Activated naive CD4-positive, alpha-beta T cell treated with anti-CD3 and anti-CD28 coated beads, Interleukin-2, amount 50 U/mL, for 24 hours (primary cell): ENCODE data around the gene NOTCH1.

Experiments
- H3K27ac Mint-ChIP-seq: one replicate; pipeline ENCODE4 v1.8.0; 2021; ENCODE audit warnings: mild to moderate bottlenecking, mixed read lengths
- H3K27me3 Mint-ChIP-seq: one replicate; pipeline ENCODE4 v1.8.0; 2021; ENCODE audit warnings: mixed read lengths
- H3K36me3 Mint-ChIP-seq: one replicate; pipeline ENCODE4 v1.8.0; 2021; ENCODE audit warnings: mixed read lengths
- H3K4me1 Mint-ChIP-seq: one replicate; pipeline ENCODE4 v1.8.0; 2021; ENCODE audit warnings: mixed read lengths
- H3K4me3 Mint-ChIP-seq: one replicate; pipeline ENCODE4 v1.8.0; 2021; ENCODE audit warnings: mild to moderate bottlenecking, mixed read lengths
- H3K9me3 Mint-ChIP-seq: one replicate; pipeline ENCODE4 v1.8.0; 2021; ENCODE audit warnings: mixed read lengths

NOTCH1 gene

DNA sequence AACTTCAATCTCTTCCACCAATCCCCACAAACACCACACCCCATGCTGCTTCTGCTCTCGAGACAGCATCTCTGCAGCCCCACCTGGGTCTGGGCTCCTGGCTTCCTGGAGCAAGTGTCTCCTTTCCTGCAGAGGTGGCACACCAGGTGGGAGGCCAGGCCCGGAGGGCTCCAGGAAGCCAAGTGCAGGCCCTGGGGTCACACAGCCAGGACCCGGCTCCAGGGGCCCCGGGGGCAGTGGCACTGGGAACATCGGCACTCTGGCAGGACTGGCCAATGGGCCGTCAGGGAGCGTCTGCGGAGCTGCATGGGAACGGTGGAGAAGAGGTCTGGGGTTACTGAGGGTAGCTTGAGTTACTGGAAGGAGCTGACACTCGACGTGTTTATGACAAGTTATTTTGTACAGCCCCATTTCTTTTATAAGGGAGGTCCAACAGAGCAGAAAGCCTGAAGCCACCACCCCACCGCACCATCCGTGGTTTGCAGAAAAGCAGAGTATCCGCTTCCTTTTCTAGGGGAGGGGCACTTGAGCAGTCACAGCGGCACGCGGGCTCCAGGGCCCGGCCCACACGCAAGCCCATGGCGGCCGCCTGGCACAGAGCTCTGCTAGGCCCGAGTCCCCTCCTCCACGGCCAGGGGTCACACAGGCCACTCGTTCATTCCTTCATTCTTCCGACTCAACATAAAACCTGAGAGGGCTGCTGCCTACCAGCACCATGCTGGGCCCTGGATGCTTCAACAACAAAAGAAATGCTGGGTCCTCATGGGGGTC, 91.6 kb downstream of the NOTCH1 start:
- Mint-ChIP-seq H3K27me3 (no peaks in the 10 kb centered on the region), H3K4me1 (no peaks in the 10 kb centered on the region), H3K4me3 (no peak overlapping the region), H3K36me3 (peaks cover 16% of the 10 kb centered on the region), H3K9me3 (no peaks in the 10 kb centered on the region), H3K27ac (no peak overlapping the region)

DNA sequence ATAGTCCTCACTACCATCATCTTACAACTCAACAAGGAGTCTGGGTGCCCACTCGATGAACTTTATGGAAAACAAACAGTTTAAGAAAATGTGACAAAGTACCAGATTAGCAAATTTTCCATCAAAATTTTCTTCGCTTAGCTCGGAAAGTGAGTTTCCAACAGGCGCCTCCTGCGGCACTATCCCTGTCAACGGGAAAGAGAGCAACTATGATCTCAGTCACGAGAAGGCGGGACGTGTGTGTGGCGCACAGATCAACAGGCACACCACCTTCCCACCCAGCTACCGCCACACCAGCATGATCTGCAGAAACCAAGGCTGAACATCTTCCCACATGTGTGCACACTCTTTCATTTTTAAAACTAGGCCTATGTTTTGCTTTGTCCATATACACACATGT, 92.5 kb downstream of the NOTCH1 start:
- Mint-ChIP-seq H3K9me3 (no peaks in the 10 kb centered on the region), H3K36me3 (peaks cover 15% of the 10 kb centered on the region), H3K4me1 (no peaks in the 10 kb centered on the region), H3K4me3 (no peak overlapping the region), H3K27me3 (no peaks in the 10 kb centered on the region), H3K27ac (peak overlapping the region; percentile 2)

DNA sequence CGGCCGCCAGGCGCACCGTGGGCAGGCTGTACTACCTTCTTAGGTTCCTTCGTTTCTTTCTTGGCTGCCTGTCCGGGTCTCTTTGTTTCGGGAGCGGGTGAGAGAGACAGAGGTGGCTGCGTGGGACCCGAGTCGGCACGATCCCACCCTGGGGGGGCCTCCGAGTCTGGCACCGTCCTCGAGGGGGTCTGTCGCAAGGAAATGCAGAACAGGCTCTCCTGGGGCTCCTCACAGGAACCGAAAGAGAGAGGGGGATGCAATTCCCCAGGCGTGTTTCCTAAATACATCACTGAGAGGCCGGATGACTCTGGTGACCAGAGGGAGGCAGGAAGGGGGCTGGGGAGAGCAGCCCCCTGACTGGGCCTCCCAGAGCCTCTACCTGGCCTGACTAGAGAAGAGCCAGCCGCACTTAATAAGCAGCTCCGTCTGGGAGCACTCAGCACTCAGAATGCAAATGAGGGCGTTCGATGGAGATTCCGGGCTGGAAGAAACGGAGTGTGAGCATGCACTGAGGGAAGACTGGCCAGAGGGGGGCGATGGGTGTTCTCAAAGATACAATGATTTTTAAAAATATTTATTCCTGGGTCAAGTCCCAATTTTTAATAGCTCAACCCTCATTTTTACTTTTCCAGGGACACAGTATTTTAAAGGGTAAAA, 94.5 kb downstream of the NOTCH1 start:
- H3K4me1 Mint-ChIP-seq, result no peaks in the 10 kb centered on the region
- H3K4me3 Mint-ChIP-seq, result no peak overlapping the region
- peaks cover 14% of the 10 kb centered on the region for H3K36me3 Mint-ChIP-seq
- H3K9me3 Mint-ChIP-seq, result no peaks in the 10 kb centered on the region
- no peaks in the 10 kb centered on the region for H3K27me3 Mint-ChIP-seq
- H3K27ac Mint-ChIP-seq, result peak overlapping the region; percentile 51

- Mint-ChIP-seq H3K27ac (no peak overlapping the region), H3K27me3 (no peaks in the 10 kb centered on the region), H3K36me3 (peaks cover 12% of the 10 kb centered on the region), H3K4me3 (no peak overlapping the region), H3K9me3 (no peaks in the 10 kb centered on the region), H3K4me1 (no peaks in the 10 kb centered on the region)
These were observed 97.2 kb downstream of the NOTCH1 start for GRCh38 chr9:136448655-136449054.

DNA sequence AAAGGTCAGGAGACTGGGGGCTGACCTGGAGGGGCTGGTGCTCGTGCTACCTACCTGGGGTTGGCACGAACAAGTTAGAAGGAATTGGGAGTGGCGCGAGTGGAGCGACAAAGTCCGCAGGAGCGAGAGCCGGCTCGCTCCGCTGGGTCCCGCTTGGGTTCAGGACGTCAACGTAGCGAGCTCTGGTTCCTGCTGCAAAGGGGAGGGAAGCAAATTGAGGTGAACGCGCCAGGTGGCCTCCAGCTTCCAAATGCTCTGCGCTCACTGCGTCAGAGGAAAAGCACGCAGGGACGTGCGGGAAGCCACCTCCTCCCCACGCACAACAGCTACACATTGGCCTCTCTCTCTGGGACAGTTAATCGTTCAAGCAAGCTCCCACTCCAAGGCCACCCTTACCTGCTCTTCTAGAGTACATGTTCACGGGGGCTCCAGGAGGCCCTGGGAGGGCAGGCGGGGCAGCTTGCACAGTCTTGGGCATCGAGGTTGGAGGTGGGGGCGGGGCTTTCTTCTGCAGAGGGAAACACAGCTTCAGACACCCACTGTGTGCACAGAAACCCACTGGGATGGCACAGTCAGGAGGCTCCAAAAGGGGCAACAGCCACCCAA, 98.6 kb downstream of the NOTCH1 start:
- Mint-ChIP-seq H3K9me3 (no peaks in the 10 kb centered on the region), H3K27ac (peak overlapping the region; percentile 65), H3K27me3 (no peaks in the 10 kb centered on the region), H3K4me3 (no peak overlapping the region), H3K36me3 (peaks cover 6% of the 10 kb centered on the region), H3K4me1 (no peaks in the 10 kb centered on the region)

DNA sequence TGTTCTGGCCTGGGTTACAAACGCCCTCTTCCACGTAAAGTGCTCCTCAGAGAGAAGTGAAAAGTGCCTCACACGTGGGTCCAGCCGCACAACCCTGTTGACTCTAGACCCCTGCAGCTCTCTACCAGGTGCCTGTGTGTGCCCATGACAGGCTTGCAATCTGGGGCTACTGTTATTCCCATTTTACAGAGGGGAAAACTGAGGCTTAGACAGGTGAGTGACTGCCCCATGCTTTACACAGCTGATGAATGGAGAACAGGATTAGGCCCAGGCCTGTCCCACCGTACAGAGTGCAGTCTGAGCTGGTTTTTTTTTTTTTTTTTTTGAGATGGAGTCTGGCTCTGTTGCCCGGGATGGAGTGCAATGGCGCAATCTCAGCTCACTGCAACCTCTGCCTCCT, 100.0 kb downstream of the NOTCH1 start:
- Mint-ChIP-seq H3K4me1 (no peaks in the 10 kb centered on the region), H3K9me3 (no peaks in the 10 kb centered on the region), H3K4me3 (no peak overlapping the region), H3K36me3 (peaks cover 6% of the 10 kb centered on the region), H3K27ac (no peak overlapping the region), H3K27me3 (no peaks in the 10 kb centered on the region)
